Measurements from ENCODE around the gene SMTNL2. TPM values are rescaled to one million over a fixed set of nuclear protein-coding genes. Genes with fewer than 3 reads are reported as not detected.
"Not testable (repeated sequence)": the region's sequence is repeated elsewhere in the genome, so short reads cannot be mapped to it uniquely, and the experiment has no call there.

Gene SMTNL2
- total RNA-seq, 4 donors from 2014 or later = 5.7 to 12.0 (median 6.8) TPM; not detected in 1

DNA sequence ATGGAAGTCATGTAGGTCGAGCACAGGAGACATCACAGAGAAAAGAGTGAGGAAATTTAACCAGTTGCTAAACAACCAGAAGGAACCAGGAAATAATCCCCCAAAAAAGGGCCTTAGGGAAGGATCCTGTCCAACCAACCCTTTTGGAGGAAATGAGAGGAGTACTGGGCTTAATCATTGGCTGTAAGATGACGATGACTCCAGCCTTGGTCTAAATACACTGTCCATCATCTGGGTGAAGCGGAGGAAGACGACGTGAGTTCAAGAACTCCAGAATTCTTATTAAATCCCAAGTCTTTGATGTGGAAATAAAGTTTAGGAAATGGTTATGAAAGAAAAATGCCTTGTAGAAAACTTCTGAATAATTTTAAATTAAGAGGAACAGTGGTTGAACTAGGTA, 68.7 kb downstream of the SMTNL2 start:
- Histone ChIP-seq H3K36me3 (no peaks in the 10 kb centered on the region), H3K27ac (no peak overlapping the region), H3K4me1 (no peaks in the 10 kb centered on the region), H3K27me3 (no peaks in the 10 kb centered on the region), H3K4me3 (no peak overlapping the region), H3K9me3 (no peaks in the 10 kb centered on the region)
- TF ChIP-seq POLR2A (IDR thresholded peaks at IDR 0.05) = no peak
- TF ChIP-seq, protein P1, sequence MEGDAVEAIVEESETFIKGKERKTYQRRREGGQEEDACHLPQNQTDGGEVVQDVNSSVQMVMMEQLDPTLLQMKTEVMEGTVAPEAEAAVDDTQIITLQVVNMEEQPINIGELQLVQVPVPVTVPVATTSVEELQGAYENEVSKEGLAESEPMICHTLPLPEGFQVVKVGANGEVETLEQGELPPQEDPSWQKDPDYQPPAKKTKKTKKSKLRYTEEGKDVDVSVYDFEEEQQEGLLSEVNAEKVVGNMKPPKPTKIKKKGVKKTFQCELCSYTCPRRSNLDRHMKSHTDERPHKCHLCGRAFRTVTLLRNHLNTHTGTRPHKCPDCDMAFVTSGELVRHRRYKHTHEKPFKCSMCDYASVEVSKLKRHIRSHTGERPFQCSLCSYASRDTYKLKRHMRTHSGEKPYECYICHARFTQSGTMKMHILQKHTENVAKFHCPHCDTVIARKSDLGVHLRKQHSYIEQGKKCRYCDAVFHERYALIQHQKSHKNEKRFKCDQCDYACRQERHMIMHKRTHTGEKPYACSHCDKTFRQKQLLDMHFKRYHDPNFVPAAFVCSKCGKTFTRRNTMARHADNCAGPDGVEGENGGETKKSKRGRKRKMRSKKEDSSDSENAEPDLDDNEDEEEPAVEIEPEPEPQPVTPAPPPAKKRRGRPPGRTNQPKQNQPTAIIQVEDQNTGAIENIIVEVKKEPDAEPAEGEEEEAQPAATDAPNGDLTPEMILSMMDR (IDR thresholded peaks at IDR 0.05) = no peak
- no peak for DNase-seq
- intact Hi-C loops (cut with DNase I; ENCODE audit: low total_unique reads) = no loop called here

DNA sequence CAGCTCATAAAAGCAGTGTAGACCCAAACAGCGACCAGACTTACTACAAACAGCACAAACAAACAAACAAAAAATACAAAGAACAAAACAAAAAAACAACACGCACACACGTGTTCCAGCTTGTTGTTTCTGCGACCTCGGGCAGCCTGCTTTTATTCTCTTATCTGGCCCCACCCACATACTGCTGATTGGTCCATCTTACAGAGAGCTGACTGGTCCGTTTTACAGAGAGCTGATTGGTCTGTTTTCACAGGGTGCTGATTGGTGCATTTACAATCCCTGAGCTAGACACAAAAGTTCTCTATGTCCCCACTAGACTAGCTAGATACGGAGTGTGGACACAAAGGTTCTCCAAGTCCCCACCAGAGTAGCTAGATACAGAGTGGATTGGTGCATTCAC, 71.6 kb downstream of the SMTNL2 start:
- H3K4me3 ChIP-seq; H3K27ac ChIP-seq; H3K4me1 ChIP-seq; H3K36me3 ChIP-seq; intact Hi-C loops (cut with DNase I; ENCODE audit: low total_unique reads); H3K9me3 ChIP-seq; DNase-seq; H3K27me3 ChIP-seq: not testable (repeated sequence)

DNA sequence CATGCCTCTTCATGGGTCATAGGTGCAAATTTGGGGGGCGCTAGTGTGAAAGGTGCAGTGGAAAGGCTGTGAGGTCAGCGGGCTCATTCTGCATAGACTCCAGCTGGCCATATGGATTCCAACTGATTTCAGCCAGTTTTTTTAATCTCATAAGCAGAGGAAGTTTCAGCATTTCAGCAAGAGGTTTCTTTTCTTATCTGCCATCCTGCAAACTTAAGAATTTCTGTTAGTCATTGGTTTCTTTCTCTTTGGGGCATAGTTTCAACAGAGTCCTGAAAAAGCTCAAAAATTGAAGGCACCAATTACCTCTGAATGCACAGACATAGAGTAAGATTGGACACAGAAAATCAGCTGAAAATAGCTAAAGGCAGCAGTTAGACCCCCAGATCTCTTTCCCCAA, 73.3 kb downstream of the SMTNL2 start:
- intact Hi-C loops (cut with DNase I; ENCODE audit: low total_unique reads) = no loop called here
- H3K4me1 ChIP-seq = no peaks in the 10 kb centered on the region
- no peak overlapping the region for H3K4me3 ChIP-seq
- DNase-seq = no peak
- TF ChIP-seq, protein P1 (IDR thresholded peaks at IDR 0.05) = no peak
- no peak for TF ChIP-seq POLR2A (IDR thresholded peaks at IDR 0.05)
- H3K27ac ChIP-seq = no peak overlapping the region
- H3K27me3 ChIP-seq = no peaks in the 10 kb centered on the region
- H3K9me3 ChIP-seq = no peaks in the 10 kb centered on the region
- H3K36me3 ChIP-seq = no peaks in the 10 kb centered on the region

Small RNAs within 50 kb of the gene (small RNA-seq; reads per million reads assigned to genes)
- not detected for gene RNU6-955P

Other genes starting within 250 kb of the SMTNL2 start
- 10 to 100 TPM; 16.5 to 51.8 (median 33.9) TPM for gene UBE2G1, start 217.9 kb upstream of the SMTNL2 start, total RNA-seq
- gene SPNS3, start 150.6 kb upstream of the SMTNL2 start, total RNA-seq = under 1 TPM in 1 of 4 donors, not detected in 3; 0.69 TPM
- 10 to 100 TPM in 2 of 4 donors, 1 to 10 TPM in 2; 3.8 to 40.5 (median 13.6) TPM for gene SPNS2, start 85.6 kb upstream of the SMTNL2 start, total RNA-seq
- 10 to 100 TPM; 10.9 to 64.7 (median 25.2) TPM for gene MYBBP1A, start 29.1 kb upstream of the SMTNL2 start, total RNA-seq
- gene GGT6, start 24.0 kb upstream of the SMTNL2 start, total RNA-seq = 1 to 10 TPM in 1 of 4 donors, under 1 TPM in 2, not detected in 1; 0.21 to 4.4 (median 0.29) TPM
- gene ALOX15, start 57.1 kb downstream of the SMTNL2 start, total RNA-seq = 1 to 10 TPM in 1 of 4 donors, under 1 TPM in 1, not detected in 2; 0.24 to 2.9 TPM
- 10 to 100 TPM in 3 of 4 donors, 1 to 10 TPM in 1; 7.4 to 56.8 (median 35.8) TPM for gene PELP1, start 119.6 kb downstream of the SMTNL2 start, total RNA-seq
- 10 to 100 TPM; 11.6 to 48.5 (median 40.8) TPM for gene ARRB2, start 126.1 kb downstream of the SMTNL2 start, total RNA-seq
- 100 to 1,000 TPM in 1 of 4 donors, 10 to 100 TPM in 2, 1 to 10 TPM in 1; 2.9 to 209 (median 14.0) TPM for gene MED11, start 146.9 kb downstream of the SMTNL2 start, total RNA-seq
- gene ZMYND15, start 155.3 kb downstream of the SMTNL2 start, total RNA-seq = under 1 TPM in 2 of 4 donors, not detected in 2; 0.58 to 0.69 TPM
- 1 to 10 TPM; 1.0 to 9.1 (median 7.1) TPM for gene CXCL16, start 155.4 kb downstream of the SMTNL2 start, total RNA-seq
- gene TM4SF5, start 187.4 kb downstream of the SMTNL2 start, total RNA-seq = not detected
- 1 to 10 TPM in 2 of 4 donors, not detected in 2; 1.3 to 2.2 TPM for gene VMO1, start 201.8 kb downstream of the SMTNL2 start, total RNA-seq
- gene GLTPD2, start 204.4 kb downstream of the SMTNL2 start, total RNA-seq = not detected
- gene PSMB6, start 211.6 kb downstream of the SMTNL2 start, total RNA-seq = 10 to 100 TPM; 64.9 to 99.7 (median 87.3) TPM
- gene PLD2, start 222.6 kb downstream of the SMTNL2 start, total RNA-seq = 10 to 100 TPM in 3 of 4 donors, 1 to 10 TPM in 1; 10.0 to 54.3 (median 25.1) TPM
- gene MINK1, start 248.8 kb downstream of the SMTNL2 start, total RNA-seq = 10 to 100 TPM; 17.9 to 99.2 (median 27.9) TPM